ENCODE data around the gene MATCAP1.

Gene MATCAP1

GRCh38 chr16:67226804-67227566 is 43.2 kb upstream of the MATCAP1 start, which contains the start of gene TMEM208:
TMEM208 (plus strand) TSS chr16:67227130; CDS start chr16:67227219, 89 bp downstream.
- Histone ChIP-seq H3K4me2 (ENCODE audit: low read length) (peak within 1 kb of the TSS; percentile 94), H3K9me2 (replicated peaks; ENCODE audit: control insufficient read depth, low read length) (no peaks in the 10 kb centered on the region), H3K79me2 (ENCODE audit: control insufficient read depth, low read length) (peaks cover 21% of the 10 kb centered on the region), H3K27ac (ENCODE audit: low read depth, low read length) (no peak within 1 kb of the TSS), H3K4me3 (ENCODE audit: low read length) (peak within 1 kb of the TSS; percentile 90), H3F3A (ENCODE audit: control insufficient read depth, insufficient read depth) (no peaks in the 10 kb centered on the region), H4K20me1 (ENCODE audit: control insufficient read depth, insufficient read depth, low read depth, low read length) (no peaks in the 10 kb centered on the region), H3K27me3 (ENCODE audit: control insufficient read depth, low read length) (no peaks in the 10 kb centered on the region), H3K9me3 (ENCODE audit: control insufficient read depth, insufficient read depth, low read length) (no peaks in the 10 kb centered on the region), H3K4me1 (ENCODE audit: control insufficient read depth, low read length) (peaks cover 25% of the 10 kb centered on the region), H3K36me3 (ENCODE audit: control insufficient read depth, low read length) (peaks cover 37% of the 10 kb centered on the region)
- TF ChIP-seq EZH2phosphoT487 (IDR thresholded peaks at IDR 0.05; ENCODE audit: borderline replicate concordance, low read length) (no peak), CTCF (IDR thresholded peaks at IDR 0.05; ENCODE audit: low read depth, low read length, poor library complexity, severe bottlenecking) (peak; percentile 62)

- Histone ChIP-seq H4K20me1 (ENCODE audit: control insufficient read depth, insufficient read depth, low read depth, low read length) (no peaks in the 10 kb centered on the region), H3K27me3 (ENCODE audit: control insufficient read depth, low read length) (no peaks in the 10 kb centered on the region), H3K4me1 (ENCODE audit: control insufficient read depth, low read length) (peaks cover 25% of the 10 kb centered on the region), H3K9me2 (replicated peaks; ENCODE audit: control insufficient read depth, low read length) (no peaks in the 10 kb centered on the region), H3K36me3 (ENCODE audit: control insufficient read depth, low read length) (peaks cover 33% of the 10 kb centered on the region), H3K9me3 (ENCODE audit: control insufficient read depth, insufficient read depth, low read length) (no peaks in the 10 kb centered on the region), H3K4me3 (ENCODE audit: low read length) (peak overlapping the region; percentile 90), H3K4me2 (ENCODE audit: low read length) (peak overlapping the region; percentile 94), H3F3A (ENCODE audit: control insufficient read depth, insufficient read depth) (no peaks in the 10 kb centered on the region), H3K27ac (ENCODE audit: low read depth, low read length) (no peak overlapping the region), H3K79me2 (ENCODE audit: control insufficient read depth, low read length) (peaks cover 21% of the 10 kb centered on the region)
- TF ChIP-seq CTCF (IDR thresholded peaks at IDR 0.05; ENCODE audit: low read depth, low read length, poor library complexity, severe bottlenecking), result no peak
- no peak for TF ChIP-seq EZH2phosphoT487 (IDR thresholded peaks at IDR 0.05; ENCODE audit: borderline replicate concordance, low read length)
Observed at GRCh38 chr16:67226295-67226803, 42.6 kb upstream of the MATCAP1 start.

- TF ChIP-seq EZH2phosphoT487 (IDR thresholded peaks at IDR 0.05; ENCODE audit: borderline replicate concordance, low read length) (no peak), CTCF (IDR thresholded peaks at IDR 0.05; ENCODE audit: low read depth, low read length, poor library complexity, severe bottlenecking) (no peak)
- H3K27ac ChIP-seq (ENCODE audit: low read depth, low read length), result no peak overlapping the region
- no peak overlapping the region for H3K4me3 ChIP-seq (ENCODE audit: low read length)
- H4K20me1 ChIP-seq (ENCODE audit: control insufficient read depth, insufficient read depth, low read depth, low read length), result no peaks in the 10 kb centered on the region
- H3K9me3 ChIP-seq (ENCODE audit: control insufficient read depth, insufficient read depth, low read length), result no peaks in the 10 kb centered on the region
- H3F3A ChIP-seq (ENCODE audit: control insufficient read depth, insufficient read depth), result no peaks in the 10 kb centered on the region
- H3K9me2 ChIP-seq (replicated peaks; ENCODE audit: control insufficient read depth, low read length), result no peaks in the 10 kb centered on the region
- H3K36me3 ChIP-seq (ENCODE audit: control insufficient read depth, low read length), result peaks cover 11% of the 10 kb centered on the region
- no peak overlapping the region for H3K4me2 ChIP-seq (ENCODE audit: low read length)
- H3K27me3 ChIP-seq (ENCODE audit: control insufficient read depth, low read length), result no peaks in the 10 kb centered on the region
- H3K79me2 ChIP-seq (ENCODE audit: control insufficient read depth, low read length), result peaks cover 21% of the 10 kb centered on the region
- peaks cover 25% of the 10 kb centered on the region for H3K4me1 ChIP-seq (ENCODE audit: control insufficient read depth, low read length)
Observed at GRCh38 chr16:67223992-67224391, 40.2 kb upstream of the MATCAP1 start.
